NCI-H1930 (cell line): ENCODE data around the gene TMEM235.

ENCODE experiments used
- DNase-seq, 2 experiments: peaks; one replicate each; lab custom pipeline; 2025; lab: John Stamatoyannopoulos, UW

The TMEM235 gene

GRCh38 chr17:78230996-78231935, at the start of gene TMEM235:
Gene TMEM235, plus strand, starts transcription at chr17:78231631. Its CDS starts 393 bp downstream, at chr17:78232024.
- no peak for DNase-seq

GRCh38 chr17:78182504-78182903, 48.9 kb upstream of the TMEM235 start:
- DNase-seq, result no peak

GRCh38 chr17:78183916-78184315, 47.5 kb upstream of the TMEM235 start:
- no peak for DNase-seq

GRCh38 chr17:78184351-78184750, 47.1 kb upstream of the TMEM235 start:
- DNase-seq, result no peak

- no peak for DNase-seq
These were observed 46.6 kb upstream of the TMEM235 start for GRCh38 chr17:78184868-78185267.

GRCh38 chr17:78185981-78186691, 45.3 kb upstream of the TMEM235 start:
- no peak for DNase-seq

- DNase-seq, result peak; percentile 96 to 99
These were observed 44.5 kb upstream of the TMEM235 start, which contains the start of the genes AFMID and TK1 for GRCh38 chr17:78186692-78187595. Gene AFMID, plus strand, starts transcription at chr17:78187362. Its CDS starts 9 bp downstream, at chr17:78187371. Gene TK1, minus strand, starts transcription at chr17:78187052. Its CDS starts 58 bp downstream, at chr17:78186994.

GRCh38 chr17:78196716-78197115, 34.7 kb upstream of the TMEM235 start:
- no peak for DNase-seq

GRCh38 chr17:78197147-78197832, 34.1 kb upstream of the TMEM235 start:
- no peak for DNase-seq

- no peak for DNase-seq
These were observed 31.0 kb upstream of the TMEM235 start for GRCh38 chr17:78200451-78200850.

- no peak for DNase-seq
These were observed 28.8 kb upstream of the TMEM235 start for GRCh38 chr17:78202666-78203065.

- DNase-seq, result no peak
These were observed 26.9 kb upstream of the TMEM235 start for GRCh38 chr17:78204387-78205123.

GRCh38 chr17:78205124-78205775, 26.2 kb upstream of the TMEM235 start:
- no peak for DNase-seq

- DNase-seq, result no peak
These were observed 25.1 kb upstream of the TMEM235 start for GRCh38 chr17:78206298-78206697.

- DNase-seq, result no peak
These were observed 22.9 kb upstream of the TMEM235 start for GRCh38 chr17:78208486-78208885.

- no peak for DNase-seq
These were observed 21.3 kb upstream of the TMEM235 start for GRCh38 chr17:78210111-78210510.

GRCh38 chr17:78211032-78211431, 20.4 kb upstream of the TMEM235 start:
- DNase-seq, result no peak

- peak; percentile 92 to 95 for DNase-seq
These were observed 17.3 kb upstream of the TMEM235 start, which contains the start of gene BIRC5 for GRCh38 chr17:78214016-78214705. Gene BIRC5, plus strand, starts transcription at chr17:78214253. Its CDS starts 64 bp downstream, at chr17:78214317.

GRCh38 chr17:78214706-78215061, 16.7 kb upstream of the TMEM235 start:
- no peak for DNase-seq
